IMR-90 (cell line): ENCODE data around the gene GRIK3. TPM values are rescaled to one million over a fixed set of nuclear protein-coding genes. Genes with fewer than 3 reads are reported as not detected.

Experiments used
- ATAC-seq: fragments of 200-7000 bp; cut with Tn5 transposase; 2 replicates; pipeline ENCODE4 v1.9.1; 2020; ENCODE audit warnings: low read depth, mild to moderate bottlenecking, moderate library complexity
- BruUV-seq: library from RNA; stranded (reverse); fragments of 400-500 nt; replicated peaks from 2 replicates; lab custom pipeline; 2021; lab: Mats Ljungman, UMichigan
- CTCF ChIA-PET: fragments of 300-600 bp; formaldehyde crosslinking; extraction: SDS; loops from one replicate; lab custom pipeline; 2021; ENCODE audit warnings: antibody characterized with exemption; lab: Yijun Ruan, JAX
- POLR2A ChIA-PET: fragments of 300-600 bp; sonication (Branson Sonifier 250); formaldehyde crosslinking; loops from one replicate; lab custom pipeline; 2022; ENCODE audit warnings: antibody characterized with exemption; ENCODE audit not compliant: unreplicated experiment; lab: Charles Lee
- DNase-seq: peaks from one replicate; pipeline ENCODE4 v3.0.0; 2013
- H2AFZ ChIP-seq: replicated peaks from 2 replicates; pipeline ENCODE3; 2013; ENCODE audit warnings: low read length, mild to moderate bottlenecking; ENCODE audit not compliant: poor library complexity
- H2AK5ac ChIP-seq: 2 replicates; pipeline ENCODE4 v1.6.1; 2013; ENCODE audit warnings: low read depth, low read length, inconsistent platforms
- H2AK9ac ChIP-seq: replicated peaks from 2 replicates; pipeline ENCODE3; 2013; ENCODE audit warnings: mild to moderate bottlenecking, low read depth, low read length, moderate library complexity; ENCODE audit not compliant: poor library complexity
- H2BK120ac ChIP-seq: 2 replicates; pipeline ENCODE4 v1.6.1; 2013; ENCODE audit warnings: low read depth, low read length, inconsistent platforms
- H2BK15ac ChIP-seq: 3 replicates; pipeline ENCODE4 v1.6.1; 2013; ENCODE audit warnings: low read depth, low read length, inconsistent platforms
- H2BK20ac ChIP-seq: 2 replicates; pipeline ENCODE4 v1.6.1; 2013; ENCODE audit warnings: low read depth, mild to moderate bottlenecking, inconsistent platforms, low read length, moderate library complexity
- H2BK5ac ChIP-seq: 2 replicates; pipeline ENCODE4 v1.6.1; 2013; ENCODE audit warnings: mild to moderate bottlenecking, low read depth, low read length, inconsistent platforms; ENCODE audit not compliant: poor library complexity, severe bottlenecking
- H3K14ac ChIP-seq: replicated peaks from 2 replicates; pipeline ENCODE4 v1.6.1; 2013; ENCODE audit warnings: low read depth, low read length, inconsistent platforms
- H3K18ac ChIP-seq: 2 replicates; pipeline ENCODE4 v1.6.1; 2013; ENCODE audit warnings: low read depth, low read length, control low read depth
- H3K23ac ChIP-seq: 2 replicates; pipeline ENCODE4 v1.6.1; 2013; ENCODE audit warnings: low read depth, low read length, inconsistent platforms
- H3K27ac ChIP-seq: 2 replicates; pipeline ENCODE4 v1.5.1; 2013; ENCODE audit warnings: mild to moderate bottlenecking, control low read depth, low read length; ENCODE audit not compliant: insufficient read depth
- H3K27me3 ChIP-seq: 2 replicates; pipeline ENCODE4 v1.6.1; 2013; ENCODE audit warnings: low read length; ENCODE audit not compliant: control insufficient read depth, insufficient read depth
- H3K36me3 ChIP-seq: 2 replicates; pipeline ENCODE4 v1.6.1; 2013; ENCODE audit warnings: low read length, mixed read lengths; ENCODE audit not compliant: control insufficient read depth, insufficient read depth
- H3K4ac ChIP-seq: 2 replicates; pipeline ENCODE4 v1.6.1; 2013; ENCODE audit warnings: low read depth, low read length, inconsistent platforms
- H3K4me1 ChIP-seq: 2 replicates; pipeline ENCODE4 v1.6.1; 2013; ENCODE audit warnings: low read length, mixed read lengths; ENCODE audit not compliant: control insufficient read depth, insufficient read depth
- H3K4me2 ChIP-seq: 2 replicates; pipeline ENCODE4 v1.6.1; 2013; ENCODE audit warnings: low read depth, mild to moderate bottlenecking, control low read depth, low read length, moderate library complexity
- H3K4me3 ChIP-seq: 2 replicates; pipeline ENCODE4 v1.5.1; 2013; ENCODE audit warnings: low read depth, mild to moderate bottlenecking, control low read depth, low read length, moderate library complexity; ENCODE audit not compliant: insufficient read depth
- H3K56ac ChIP-seq: 2 replicates; pipeline ENCODE4 v1.6.1; 2013; ENCODE audit warnings: low read length, inconsistent platforms; ENCODE audit not compliant: insufficient read depth; ENCODE audit errors: extremely low read depth
- H3K79me1 ChIP-seq, 2 experiments: 2 replicates each; pipeline ENCODE4 v1.6.1; 2013; ENCODE audit warnings: low read length in 2 of 2, inconsistent platforms in 1 of 2, low read depth in 1 of 2
- H3K9ac ChIP-seq: 2 replicates; pipeline ENCODE4 v1.6.1; 2013; ENCODE audit warnings: low read depth, low read length, control low read depth
- H3K9me1 ChIP-seq: 2 replicates; pipeline ENCODE4 v1.6.1; 2013; ENCODE audit warnings: low read length, inconsistent platforms; ENCODE audit not compliant: insufficient read depth
- H3K9me3 ChIP-seq: 2 replicates; pipeline ENCODE4 v1.6.1; 2013; ENCODE audit warnings: low read length; ENCODE audit not compliant: control insufficient read depth, insufficient read depth
- H4K20me1 ChIP-seq: 2 replicates; pipeline ENCODE4 v1.6.1; 2013; ENCODE audit warnings: low read length, inconsistent platforms; ENCODE audit not compliant: insufficient read depth
- H4K5ac ChIP-seq: 2 replicates; pipeline ENCODE4 v1.6.1; 2013; ENCODE audit warnings: mild to moderate bottlenecking, low read depth, low read length, control low read depth
- H4K8ac ChIP-seq, 2 experiments: 2 replicates each; pipeline ENCODE4 v1.6.1; 2013; ENCODE audit warnings: low read depth in 2 of 2, low read length in 2 of 2, control low read depth in 1 of 2, inconsistent platforms in 1 of 2
- H4K91ac ChIP-seq: 2 replicates; pipeline ENCODE4 v1.6.1; 2013; ENCODE audit warnings: low read depth, low read length, inconsistent platforms; ENCODE audit not compliant: insufficient read depth
- BHLHE40 ChIP-seq: fragments of 150-350 bp; IDR thresholded peaks from 2 replicates; pipeline ENCODE4 v1.6.1; 2016; ENCODE audit warnings: mild to moderate bottlenecking, low read depth, low read length
- CEBPB ChIP-seq: IDR thresholded peaks from 2 replicates; pipeline ENCODE4 v1.6.1; 2012; ENCODE audit warnings: low read depth, low read length, improper control_type of control experiment
- CHD1 ChIP-seq: IDR thresholded peaks from 2 replicates; pipeline ENCODE4 v1.6.1; 2012; ENCODE audit warnings: low read depth, low read length, improper control_type of control experiment
- CTCF ChIP-seq: conservative IDR thresholded peaks from 2 replicates; pipeline ENCODE4 v1.5.1; 2012; ENCODE audit warnings: mild to moderate bottlenecking, low read depth, low read length, improper control_type of control experiment
- FOS ChIP-seq: fragments of 150-350 bp; IDR thresholded peaks from 2 replicates; pipeline ENCODE4 v1.6.1; 2016; ENCODE audit warnings: low read depth, low read length
- MAFK ChIP-seq: IDR thresholded peaks from 2 replicates; pipeline ENCODE4 v1.6.1; 2012; ENCODE audit warnings: low read depth, low read length, improper control_type of control experiment
- MAZ ChIP-seq: IDR thresholded peaks from 2 replicates; pipeline ENCODE4 v1.6.1; 2012; ENCODE audit warnings: low read depth, mild to moderate bottlenecking, low read length, improper control_type of control experiment, moderate library complexity, borderline replicate concordance
- MXI1 ChIP-seq: IDR thresholded peaks from 2 replicates; pipeline ENCODE4 v1.6.1; 2012; ENCODE audit warnings: low read depth, mild to moderate bottlenecking, low read length, moderate library complexity, borderline replicate concordance
- NFE2L2 ChIP-seq: fragments of 150-350 bp; IDR thresholded peaks from 2 replicates; pipeline ENCODE4 v1.6.1; 2016; ENCODE audit warnings: low read depth, mild to moderate bottlenecking, low read length
- POLR2A ChIP-seq: IDR thresholded peaks from 2 replicates; pipeline ENCODE4 v1.6.1; 2012; ENCODE audit warnings: mild to moderate bottlenecking, low read depth, low read length
- RAD21 ChIP-seq: IDR thresholded peaks from 2 replicates; pipeline ENCODE4 v1.6.1; 2012; ENCODE audit warnings: low read length, improper control_type of control experiment
- RCOR1 ChIP-seq: IDR thresholded peaks from 2 replicates; pipeline ENCODE4 v1.6.1; 2012; ENCODE audit warnings: mild to moderate bottlenecking, low read length, improper control_type of control experiment; ENCODE audit not compliant: insufficient replicate concordance
- RFX5 ChIP-seq: IDR thresholded peaks from 2 replicates; pipeline ENCODE4 v1.8.0; 2012; ENCODE audit warnings: low read depth, mild to moderate bottlenecking, low read length, moderate library complexity
- SMC3 ChIP-seq: fragments of 150-350 bp; IDR thresholded peaks from 2 replicates; pipeline ENCODE4 v1.6.1; 2016; ENCODE audit warnings: low read depth, mild to moderate bottlenecking, antibody characterized with exemption, low read length, moderate library complexity
- WGBS, 2 experiments: methylation state at CpG; one replicate each; pipeline versions ENCODE4 v1.1.5 to v1.1.7; 2013; ENCODE audit warnings: missing lambda C conversion rate in 2 of 2; ENCODE audit not compliant: insufficient read length in 1 of 2; ENCODE audit errors: extremely low coverage in 2 of 2; 5-methylcytosine and 5-hydroxymethylcytosine counted together
- dilution Hi-C: fragments of 300-500 bp; cut with HindIII; formaldehyde crosslinking; loops from one replicate; pipeline ENCODE4 v1.14.3; 2018; ENCODE audit warnings: low sequenced_read_pairs; ENCODE audit not compliant: unreplicated experiment
- in situ Hi-C: fragments of 300-500 bp; cut with MboI; formaldehyde crosslinking; loops from 3 replicates; pipeline ENCODE4 v1.14.3; 2019; ENCODE audit warnings: low sequenced_read_pairs, inconsistent platforms, mixed read lengths
- intact Hi-C: fragments of 100-400 bp; cut with micrococcal nuclease; formaldehyde crosslinking; loops from 2 replicates; pipeline ENCODE4 v1.10.0; 2022
- polyA plus RNA-seq, 3 experiments: library from polyadenylated mRNA; depleted of rRNA; stranded (reverse); fragments of >200 nt; gene quantifications; 2 replicates each; pipeline ENCODE4 v1.2.3, GENCODE V29; 2012; ENCODE audit warnings: low replicate concordance in 1 of 3
- total RNA-seq: library from RNA; depleted of rRNA; stranded (reverse); fragments of >200 nt; gene quantifications from 2 replicates; pipeline ENCODE4 v1.2.3, GENCODE V29; 2012
- TF ChIP-seq, protein P1 (sequence below): fragments of 150-350 bp; IDR thresholded peaks from 2 replicates; pipeline ENCODE4 v1.6.1; 2017; ENCODE audit warnings: mild to moderate bottlenecking, antibody characterized with exemption, low read length, low read depth
- TF ChIP-seq, protein P2 (sequence below): fragments of 150-350 bp; IDR thresholded peaks from 2 replicates; pipeline ENCODE4 v1.6.1; 2016; ENCODE audit warnings: low read depth, mild to moderate bottlenecking, low read length, moderate library complexity, borderline replicate concordance

Gene GRIK3
- total and polyA plus RNA-seq, 2 of the 4 experiments (the other 2 are of a cell fraction): not detected

GRCh38 chr1:37042506-37042905, 8.2 kb upstream of the GRIK3 start:
- no peaks in the 10 kb centered on the region for H3K9me3 ChIP-seq
- no peak overlapping the region for H2AK9ac ChIP-seq
- H3K9me1 ChIP-seq: no peaks in the 10 kb centered on the region
- no peak overlapping the region for H2BK120ac ChIP-seq
- no peak overlapping the region for H3K23ac ChIP-seq
- 0% methylated on average over 1 of the region's 6 CpGs; no CpG with 5 or more reads in 1 of the 2 experiments for WGBS, 2 experiments
- TF ChIP-seq, protein P1, sequence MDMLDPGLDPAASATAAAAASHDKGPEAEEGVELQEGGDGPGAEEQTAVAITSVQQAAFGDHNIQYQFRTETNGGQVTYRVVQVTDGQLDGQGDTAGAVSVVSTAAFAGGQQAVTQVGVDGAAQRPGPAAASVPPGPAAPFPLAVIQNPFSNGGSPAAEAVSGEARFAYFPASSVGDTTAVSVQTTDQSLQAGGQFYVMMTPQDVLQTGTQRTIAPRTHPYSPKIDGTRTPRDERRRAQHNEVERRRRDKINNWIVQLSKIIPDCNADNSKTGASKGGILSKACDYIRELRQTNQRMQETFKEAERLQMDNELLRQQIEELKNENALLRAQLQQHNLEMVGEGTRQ: no peak
- TF ChIP-seq RCOR1: no peak
- TF ChIP-seq FOS: no peak
- no peak for TF ChIP-seq MAZ
- no peak for TF ChIP-seq SMC3
- no peak for TF ChIP-seq CHD1
- TF ChIP-seq RFX5: no peak
- no peak for TF ChIP-seq MXI1
- no peak for TF ChIP-seq POLR2A
- TF ChIP-seq, protein P2, sequence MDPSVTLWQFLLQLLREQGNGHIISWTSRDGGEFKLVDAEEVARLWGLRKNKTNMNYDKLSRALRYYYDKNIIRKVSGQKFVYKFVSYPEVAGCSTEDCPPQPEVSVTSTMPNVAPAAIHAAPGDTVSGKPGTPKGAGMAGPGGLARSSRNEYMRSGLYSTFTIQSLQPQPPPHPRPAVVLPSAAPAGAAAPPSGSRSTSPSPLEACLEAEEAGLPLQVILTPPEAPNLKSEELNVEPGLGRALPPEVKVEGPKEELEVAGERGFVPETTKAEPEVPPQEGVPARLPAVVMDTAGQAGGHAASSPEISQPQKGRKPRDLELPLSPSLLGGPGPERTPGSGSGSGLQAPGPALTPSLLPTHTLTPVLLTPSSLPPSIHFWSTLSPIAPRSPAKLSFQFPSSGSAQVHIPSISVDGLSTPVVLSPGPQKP: no peak
- TF ChIP-seq MAFK: no peak
- TF ChIP-seq CTCF: no peak
- TF ChIP-seq CEBPB: no peak
- TF ChIP-seq BHLHE40: no peak
- TF ChIP-seq RAD21: no peak
- TF ChIP-seq NFE2L2: no peak
- H3K4ac ChIP-seq: no peak overlapping the region
- no peak overlapping the region for H2BK5ac ChIP-seq
- H2AK5ac ChIP-seq: no peak overlapping the region
- H2BK20ac ChIP-seq: no peak overlapping the region
- H3K9ac ChIP-seq: no peak overlapping the region
- no peak overlapping the region for H2AFZ ChIP-seq
- ATAC-seq (no peak), DNase-seq (no peak)
- no peaks in the 10 kb centered on the region; the same call in 1 of the 2 replicates for H3K27me3 ChIP-seq
- no peak overlapping the region for H3K18ac ChIP-seq
- H4K8ac ChIP-seq: no peak overlapping the region
- no peak overlapping the region for H3K56ac ChIP-seq
- no peaks in the 10 kb centered on the region for H3K36me3 ChIP-seq
- no peak overlapping the region for H2BK15ac ChIP-seq
- no peaks in the 10 kb centered on the region for H3K4me1 ChIP-seq
- H4K91ac ChIP-seq: no peak overlapping the region
- intact Hi-C loops: no loop called here
- BruUV-seq: no TSS peak
- H4K20me1 ChIP-seq: no peaks in the 10 kb centered on the region; the same call in 1 of the 2 replicates
- no peak overlapping the region for H3K14ac ChIP-seq
- H3K4me2 ChIP-seq: no peak overlapping the region
- H3K27ac ChIP-seq: no peak overlapping the region
- POLR2A ChIA-PET: no interaction called here
- H3K79me1 ChIP-seq: no peaks in the 10 kb centered on the region
- no peak overlapping the region for H4K5ac ChIP-seq
- in situ Hi-C loops: no loop called here
- H3K4me3 ChIP-seq: no peak overlapping the region
- dilution Hi-C loops: no loop called here
- CTCF ChIA-PET: no interaction called here
